Measurements from ENCODE around the gene RRAS. TPM values are rescaled to one million over a fixed set of nuclear protein-coding genes. Genes with fewer than 3 reads are reported as not detected.

The RRAS gene
- total RNA-seq, 1 experiment from 2014 or later, result 190 TPM

- in situ Hi-C loops (cut with HindIII; ENCODE audit: low pct_unique_long_range_greater_than_20kb, low sequenced_read_pairs), result no loop called here
- peak; percentile 70 for DNase-seq (ENCODE audit: low read depth)
Measured at GRCh38 chr19:49591731-49592485, 48.0 kb downstream of the RRAS start.

GRCh38 chr19:49590971-49591730 is 48.8 kb downstream of the RRAS start, which contains the start of gene PRR12:
Gene PRR12 (plus strand): TSS chr19:49591182. CDS start chr19:49591655, 473 bp downstream.
- DNase-seq (ENCODE audit: low read depth), result peak; percentile 84

GRCh38 chr19:49590071-49590970 is 49.6 kb downstream of the RRAS start:
- in situ Hi-C loops (cut with HindIII; ENCODE audit: low pct_unique_long_range_greater_than_20kb, low sequenced_read_pairs), result no loop called here
- peak; percentile 98 for DNase-seq (ENCODE audit: low read depth)

More at GRCh38 chr19:49590971-49591730, 48.8 kb downstream of the RRAS start, which contains the start of gene PRR12:
- in situ Hi-C loops (cut with HindIII; ENCODE audit: low pct_unique_long_range_greater_than_20kb, low sequenced_read_pairs), result no loop called here

- DNase-seq (ENCODE audit: low read depth), result peak; percentile 30
- in situ Hi-C loops (cut with HindIII; ENCODE audit: low pct_unique_long_range_greater_than_20kb, low sequenced_read_pairs), result no loop called here
Measured at GRCh38 chr19:49589502-49589905, 50.4 kb downstream of the RRAS start.

- in situ Hi-C loops (cut with HindIII; ENCODE audit: low pct_unique_long_range_greater_than_20kb, low sequenced_read_pairs), result no loop called here
- DNase-seq (ENCODE audit: low read depth), result no peak
Measured at GRCh38 chr19:49588365-49589122, 51.4 kb downstream of the RRAS start.

DNA sequence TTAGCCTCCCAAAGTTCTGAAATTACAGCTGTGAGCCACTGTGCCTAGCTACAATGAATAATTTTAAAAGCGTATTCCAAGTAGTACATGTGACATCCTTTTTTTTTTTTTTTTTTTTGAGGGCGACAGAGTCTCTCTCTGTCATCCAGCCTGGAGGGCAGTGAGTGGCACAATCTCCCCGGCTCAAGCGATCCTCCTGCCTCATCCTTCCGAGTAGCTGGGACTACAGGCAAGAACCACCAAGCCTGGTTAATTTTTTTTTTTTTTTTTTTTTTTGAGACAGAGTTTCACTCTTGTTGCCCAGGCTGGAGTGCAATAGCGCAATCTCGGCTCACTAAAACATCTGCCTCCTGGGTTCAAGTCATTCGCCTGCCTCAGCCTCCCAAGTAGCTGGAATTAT is 52.7 kb downstream of the RRAS start:
- in situ Hi-C loops (cut with HindIII; ENCODE audit: low pct_unique_long_range_greater_than_20kb, low sequenced_read_pairs), result no loop called here
- DNase-seq (ENCODE audit: low read depth), result no peak

Other genes with a start within 250 kb of the RRAS start
- gene PTH2, start 216.7 kb downstream of the RRAS start, total RNA-seq (2014; rRNA removed; shearing (Covaris generic); ENCODE audit: low replicate concordance), result not detected in 2 replicates
- gene GFY, start 214.8 kb downstream of the RRAS start, total RNA-seq (2014; rRNA removed; shearing (Covaris generic); ENCODE audit: low replicate concordance), result not detected in 2 replicates
- not detected in 2 replicates for gene SLC17A7, start 198.6 kb downstream of the RRAS start, total RNA-seq (2014; rRNA removed; shearing (Covaris generic); ENCODE audit: low replicate concordance)
- gene PIH1D1, start 188.3 kb downstream of the RRAS start, total RNA-seq (2014; rRNA removed; shearing (Covaris generic); ENCODE audit: low replicate concordance), result 142 and 146 TPM in 2 replicates
- gene ALDH16A1, start 186.9 kb downstream of the RRAS start, total RNA-seq (2014; rRNA removed; shearing (Covaris generic); ENCODE audit: low replicate concordance), result 83.2 and 88.7 TPM in 2 replicates
- gene FLT3LG, start 165.9 kb downstream of the RRAS start, total RNA-seq (2014; rRNA removed; shearing (Covaris generic); ENCODE audit: low replicate concordance), result 0.35 and 0.71 TPM in 2 replicates
- gene RPL13A, start 152.5 kb downstream of the RRAS start, total RNA-seq (2014; rRNA removed; shearing (Covaris generic); ENCODE audit: low replicate concordance), result 2,724 and 3,070 TPM in 2 replicates
- gene RPS11, start 143.7 kb downstream of the RRAS start, total RNA-seq (2014; rRNA removed; shearing (Covaris generic); ENCODE audit: low replicate concordance), result 2,936 and 3,126 TPM in 2 replicates
- 75.4 and 121 TPM in 2 replicates for gene FCGRT, start 127.5 kb downstream of the RRAS start, total RNA-seq (2014; rRNA removed; shearing (Covaris generic); ENCODE audit: low replicate concordance)
- gene RCN3, start 112.1 kb downstream of the RRAS start, total RNA-seq (2014; rRNA removed; shearing (Covaris generic); ENCODE audit: low replicate concordance), result 0.27 and 0.52 TPM in 2 replicates
- 172 and 190 TPM in 2 replicates for gene NOSIP, start 59.6 kb downstream of the RRAS start, total RNA-seq (2014; rRNA removed; shearing (Covaris generic); ENCODE audit: low replicate concordance)
- 9.5 TPM in 1 of 2 replicates, not detected in the other for gene PRRG2, start 58.8 kb downstream of the RRAS start, total RNA-seq (2014; rRNA removed; shearing (Covaris generic); ENCODE audit: low replicate concordance)
- gene PRR12, start 49.0 kb downstream of the RRAS start, total RNA-seq (2014; rRNA removed; shearing (Covaris generic); ENCODE audit: low replicate concordance), result 1.3 and 2.3 TPM in 2 replicates
- 18.5 and 28.2 TPM in 2 replicates for gene SCAF1, start 2.1 kb upstream of the RRAS start, total RNA-seq (2014; rRNA removed; shearing (Covaris generic); ENCODE audit: low replicate concordance)
- gene IRF3, start 25.7 kb upstream of the RRAS start, total RNA-seq (2014; rRNA removed; shearing (Covaris generic); ENCODE audit: low replicate concordance), result 116 and 227 TPM in 2 replicates
- 3.0 TPM in 1 of 2 replicates, not detected in the other for gene BCL2L12, start 25.8 kb upstream of the RRAS start, total RNA-seq (2014; rRNA removed; shearing (Covaris generic); ENCODE audit: low replicate concordance)
- gene PRMT1, start 37.1 kb upstream of the RRAS start, total RNA-seq (2014; rRNA removed; shearing (Covaris generic); ENCODE audit: low replicate concordance), result 432 and 563 TPM in 2 replicates
- gene ADM5, start 49.5 kb upstream of the RRAS start, total RNA-seq (2014; rRNA removed; shearing (Covaris generic); ENCODE audit: low replicate concordance), result 1.1 and 3.2 TPM in 2 replicates
- gene CPT1C, start 51.0 kb upstream of the RRAS start, total RNA-seq (2014; rRNA removed; shearing (Covaris generic); ENCODE audit: low replicate concordance), result 21.2 and 26.7 TPM in 2 replicates
- gene TSKS, start 123.2 kb upstream of the RRAS start, total RNA-seq (2014; rRNA removed; shearing (Covaris generic); ENCODE audit: low replicate concordance), result not detected in 2 replicates
- gene AP2A1, start 126.9 kb upstream of the RRAS start, total RNA-seq (2014; rRNA removed; shearing (Covaris generic); ENCODE audit: low replicate concordance), result 290 and 317 TPM in 2 replicates
- 50.1 and 84.7 TPM in 2 replicates for gene FUZ, start 173.1 kb upstream of the RRAS start, total RNA-seq (2014; rRNA removed; shearing (Covaris generic); ENCODE audit: low replicate concordance)
- 27.0 and 34.7 TPM in 2 replicates for gene MED25, start 178.1 kb upstream of the RRAS start, total RNA-seq (2014; rRNA removed; shearing (Covaris generic); ENCODE audit: low replicate concordance)
- gene PTOV1, start 211.0 kb upstream of the RRAS start, total RNA-seq (2014; rRNA removed; shearing (Covaris generic); ENCODE audit: low replicate concordance), result 126 and 143 TPM in 2 replicates
- gene PNKP, start 227.4 kb upstream of the RRAS start, total RNA-seq (2014; rRNA removed; shearing (Covaris generic); ENCODE audit: low replicate concordance), result 61.9 and 99.6 TPM in 2 replicates
- gene AKT1S1, start 237.2 kb upstream of the RRAS start, total RNA-seq (2014; rRNA removed; shearing (Covaris generic); ENCODE audit: low replicate concordance), result 8.0 and 12.9 TPM in 2 replicates
- gene TBC1D17, start 237.6 kb upstream of the RRAS start, total RNA-seq (2014; rRNA removed; shearing (Covaris generic); ENCODE audit: low replicate concordance), result 7.1 and 7.8 TPM in 2 replicates